Nephron (organoid): ENCODE measurements around the gene POLR1B.
"Not testable (repeated sequence)": the region's sequence is repeated elsewhere in the genome, so short reads cannot be mapped to it uniquely, and the experiment has no call there.

Experiments
- H3K27ac Mint-ChIP-seq, 3 experiments: 2 replicates each; pipeline ENCODE4 v1.8.0; 2020; ENCODE audit warnings: mixed read lengths in 3 of 3, mild to moderate bottlenecking in 2 of 3, moderate library complexity in 1 of 3
- H3K27me3 Mint-ChIP-seq: 2 replicates; pipeline ENCODE4 v1.8.0; 2021; ENCODE audit warnings: low read depth, mild to moderate bottlenecking, moderate library complexity, mixed read lengths
- H3K36me3 Mint-ChIP-seq: 2 replicates; pipeline ENCODE4 v1.8.0; 2020; ENCODE audit warnings: low read depth, mixed read lengths
- H3K4me1 Mint-ChIP-seq: 2 replicates; pipeline ENCODE4 v1.8.0; 2020; ENCODE audit warnings: mixed read lengths
- H3K4me3 Mint-ChIP-seq, 3 experiments: 2 replicates each; pipeline ENCODE4 v1.8.0; 2020; ENCODE audit warnings: mild to moderate bottlenecking in 3 of 3, mixed read lengths in 3 of 3, moderate library complexity in 2 of 3
- H3K9me3 Mint-ChIP-seq: 2 replicates; pipeline ENCODE4 v1.8.0; 2020; ENCODE audit warnings: mixed read lengths
- CTCF ChIP-seq, 3 experiments: fragments of 200-600 bp; sonication (generic); IDR thresholded peaks; one replicate each; pipeline ENCODE4 v1.5.0; 2021; ENCODE audit warnings: antibody characterized with exemption in 3 of 3; ENCODE audit not compliant: unreplicated experiment in 3 of 3

Gene POLR1B

GRCh38 chr2:112523291-112523777 lies 18.9 kb upstream of the POLR1B start:
- Mint-ChIP-seq H3K9me3 (peaks cover 2% of the 10 kb centered on the region), H3K36me3 (peaks cover 84% of the 10 kb centered on the region), H3K4me3 (no peak overlapping the region), H3K27ac (no peak overlapping the region), H3K27me3 (no peaks in the 10 kb centered on the region), H3K4me1 (no peaks in the 10 kb centered on the region)
- TF ChIP-seq CTCF (IDR thresholded peaks at IDR 0.05; ENCODE audit: unreplicated experiment in 3 of 3), result no peak

- H3K9me3 Mint-ChIP-seq, H3K4me1 Mint-ChIP-seq, H3K27ac Mint-ChIP-seq, H3K4me3 Mint-ChIP-seq, H3K27me3 Mint-ChIP-seq: not testable (repeated sequence)
- H3K36me3 Mint-ChIP-seq, result peaks cover 85% of the 10 kb centered on the region
Observed at GRCh38 chr2:112524276-112524675, 18.0 kb upstream of the POLR1B start.

GRCh38 chr2:112528541-112528940 lies 13.7 kb upstream of the POLR1B start:
- H3K27me3 Mint-ChIP-seq, result no peaks in the 10 kb centered on the region
- peaks cover 2% of the 10 kb centered on the region for H3K9me3 Mint-ChIP-seq
- H3K4me1 Mint-ChIP-seq, result no peaks in the 10 kb centered on the region
- H3K27ac Mint-ChIP-seq, result no peak overlapping the region
- no peak overlapping the region for H3K4me3 Mint-ChIP-seq
- peaks cover 79% of the 10 kb centered on the region for H3K36me3 Mint-ChIP-seq
- TF ChIP-seq CTCF (IDR thresholded peaks at IDR 0.05; ENCODE audit: unreplicated experiment in 3 of 3), result no peak

GRCh38 chr2:112529757-112530156 lies 12.5 kb upstream of the POLR1B start:
- H3K4me3 Mint-ChIP-seq, result no peak overlapping the region
- H3K27me3 Mint-ChIP-seq, result no peaks in the 10 kb centered on the region
- no peak for TF ChIP-seq CTCF (IDR thresholded peaks at IDR 0.05; ENCODE audit: unreplicated experiment in 3 of 3)

GRCh38 chr2:112530728-112531127 lies 11.5 kb upstream of the POLR1B start:
- no peaks in the 10 kb centered on the region for H3K27me3 Mint-ChIP-seq
- H3K27ac Mint-ChIP-seq, result no peak overlapping the region
- peaks cover 2% of the 10 kb centered on the region for H3K9me3 Mint-ChIP-seq

More at GRCh38 chr2:112529757-112530156, 12.5 kb upstream of the POLR1B start:
- no peak overlapping the region for H3K27ac Mint-ChIP-seq
- no peaks in the 10 kb centered on the region for H3K4me1 Mint-ChIP-seq
- peaks cover 2% of the 10 kb centered on the region for H3K9me3 Mint-ChIP-seq
- peaks cover 70% of the 10 kb centered on the region for H3K36me3 Mint-ChIP-seq

GRCh38 chr2:112534826-112535225 lies 7.4 kb upstream of the POLR1B start:
- H3K36me3 Mint-ChIP-seq, result peaks cover 28% of the 10 kb centered on the region
- H3K27me3 Mint-ChIP-seq, result no peaks in the 10 kb centered on the region
- no peak for TF ChIP-seq CTCF (IDR thresholded peaks at IDR 0.05; ENCODE audit: unreplicated experiment in 3 of 3)
- no peaks in the 10 kb centered on the region for H3K4me1 Mint-ChIP-seq
- no peak overlapping the region for H3K4me3 Mint-ChIP-seq
- H3K9me3 Mint-ChIP-seq, result no peaks in the 10 kb centered on the region
- H3K27ac Mint-ChIP-seq, result no peak overlapping the region

More at GRCh38 chr2:112530728-112531127, 11.5 kb upstream of the POLR1B start:
- H3K4me1 Mint-ChIP-seq, result no peaks in the 10 kb centered on the region
- H3K36me3 Mint-ChIP-seq, result peaks cover 63% of the 10 kb centered on the region
- TF ChIP-seq CTCF (IDR thresholded peaks at IDR 0.05; ENCODE audit: unreplicated experiment in 3 of 3), result no peak
- no peak overlapping the region for H3K4me3 Mint-ChIP-seq

- H3K4me3 Mint-ChIP-seq, H3K27me3 Mint-ChIP-seq, H3K4me1 Mint-ChIP-seq, H3K9me3 Mint-ChIP-seq, H3K27ac Mint-ChIP-seq: not testable (repeated sequence)
- peaks cover 16% of the 10 kb centered on the region for H3K36me3 Mint-ChIP-seq
Observed at GRCh38 chr2:112536665-112537064, 5.6 kb upstream of the POLR1B start.
